Measurements from ENCODE around the gene RALGPS1. TPM values are rescaled to one million over a fixed set of nuclear protein-coding genes. Genes with fewer than 3 reads are reported as not detected.

RALGPS1 gene
- total RNA-seq, 5 donors from 2014 or later (not counting 1 experiment from before 2014, with no cell fraction given), result 7.3 to 13.9 (median 9.4) TPM

DNA sequence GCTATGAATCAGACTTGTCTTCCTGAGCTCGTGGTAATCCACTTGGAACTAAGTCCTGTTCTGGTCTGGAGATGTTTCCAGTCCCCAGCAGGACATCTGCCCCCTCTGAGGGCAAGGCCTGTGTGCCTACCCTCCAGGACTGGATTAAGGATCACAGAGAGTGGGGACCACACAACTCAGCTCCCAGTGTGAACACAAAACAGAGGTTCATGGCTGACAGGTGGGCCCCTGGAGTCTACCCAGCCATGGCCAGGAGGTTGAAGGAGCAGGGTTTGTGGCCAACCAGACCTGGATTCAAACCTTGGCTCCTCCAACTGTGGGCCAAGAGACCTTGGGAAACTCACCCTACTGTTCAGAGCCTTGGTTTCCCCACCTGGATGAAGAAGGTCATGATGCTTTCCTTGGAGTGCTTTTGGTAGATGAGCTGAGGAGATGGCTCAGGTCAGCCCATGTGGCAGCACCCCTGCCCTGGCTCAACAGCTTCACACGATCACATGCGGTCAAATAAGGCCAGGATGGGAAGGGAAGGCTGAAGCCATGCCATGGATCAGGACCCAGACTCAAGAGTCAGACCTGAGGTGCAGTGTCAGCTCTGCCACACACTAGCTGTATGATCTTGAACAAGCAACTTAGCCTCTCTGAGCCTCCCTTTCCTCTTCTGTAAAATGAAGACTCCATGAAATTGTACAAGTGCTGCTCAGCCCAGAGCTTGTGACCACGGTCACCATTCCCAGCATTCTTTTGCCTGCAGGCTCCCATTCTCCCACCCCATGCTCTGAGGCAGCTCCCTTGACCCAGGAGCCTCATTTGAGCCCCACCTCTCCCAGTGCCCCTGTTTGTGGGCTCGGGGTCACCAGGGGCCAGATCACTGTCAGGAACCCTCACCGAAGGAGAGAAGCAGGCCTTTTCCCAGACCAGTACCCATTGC lies 235.1 kb downstream of the RALGPS1 start:
- H3K27ac ChIP-seq (ENCODE audit: low read length), result no peak overlapping the region
- Mint-ChIP-seq H3K9me3 (peaks cover 0 to 3% (median 0%) of the 10 kb centered on the region in 3 donors), H3K27ac (no peak overlapping the region), H3K27me3 (no peaks in the 10 kb centered on the region), H3K4me3 (no peak overlapping the region), H3K4me1 (peaks cover 1 to 10% (median 7%) of the 10 kb centered on the region in 3 donors), H3K36me3 (peaks cover 3% of the 10 kb centered on the region)
- no peaks in the 10 kb centered on the region for H3K9me3 ChIP-seq
- H3K27me3 ChIP-seq (replicated peaks in 1 of 2; ENCODE audit: control insufficient read depth in 2 of 2, extremely low read depth in 1 of 2, insufficient read depth in 2 of 2, low read length in 1 of 2), result peaks cover 0 to 4% of the 10 kb centered on the region in 2 experiments
- ChIA-PET POLR2A (no interaction called here), CTCF (no interaction called here)
- H3K4me3 ChIP-seq (ENCODE audit: control insufficient read depth in 1 of 2, extremely low read depth in 1 of 2, low read length in 1 of 2), result no peak overlapping the region
- no peak for ATAC-seq (replicated peaks in 1 of 4)
- 72% methylated on average over 6 of the region's 6 CpGs for WGBS (ENCODE audit: insufficient coverage)
- peaks cover 0 to 2% of the 10 kb centered on the region in 2 experiments for H3K4me1 ChIP-seq (ENCODE audit: control insufficient read depth in 1 of 2, extremely low read depth in 1 of 2, insufficient read depth in 2 of 2, low read length in 2 of 2)
- no peaks in the 10 kb centered on the region for H3K36me3 ChIP-seq (ENCODE audit: control insufficient read depth in 2 of 2, extremely low read depth in 1 of 2, insufficient read depth in 1 of 2, low read length in 1 of 2)
- DNase-seq, result no peak

DNA sequence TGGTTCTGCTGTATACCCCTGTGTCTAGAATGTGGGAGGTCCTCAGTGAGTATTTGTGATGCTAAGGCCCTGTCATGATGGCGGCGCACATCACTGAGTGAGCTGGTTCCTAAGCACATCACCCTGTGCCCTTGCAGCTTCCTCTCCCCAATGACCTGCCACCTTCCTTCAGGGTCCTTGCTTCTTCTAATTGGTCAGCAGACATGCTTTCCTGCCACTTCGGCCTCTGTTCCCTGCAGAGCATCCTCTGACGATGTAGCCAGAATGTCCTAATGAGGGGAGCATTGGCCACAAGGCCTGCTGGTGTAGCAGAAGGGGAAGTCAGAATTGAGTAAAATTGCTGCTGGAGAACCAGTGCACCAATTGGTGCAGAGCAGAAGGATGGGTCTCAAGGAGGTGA lies 238.9 kb downstream of the RALGPS1 start:
- no peaks in the 10 kb centered on the region for H3K36me3 Mint-ChIP-seq
- POLR2A ChIA-PET, result no interaction called here
- H3K4me3 ChIP-seq (ENCODE audit: control insufficient read depth in 1 of 2, extremely low read depth in 1 of 2, low read length in 1 of 2), result no peak overlapping the region
- peaks cover 0 to 9% of the 10 kb centered on the region in 2 experiments for H3K4me1 ChIP-seq (ENCODE audit: control insufficient read depth in 1 of 2, extremely low read depth in 1 of 2, insufficient read depth in 2 of 2, low read length in 2 of 2)
- H3K27ac Mint-ChIP-seq, result no peak overlapping the region
- H3K36me3 ChIP-seq (ENCODE audit: control insufficient read depth in 2 of 2, extremely low read depth in 1 of 2, insufficient read depth in 1 of 2, low read length in 1 of 2), result no peaks in the 10 kb centered on the region
- no peak overlapping the region for H3K4me3 Mint-ChIP-seq
- DNase-seq (no peak), ATAC-seq (replicated peaks in 1 of 4) (no peak)
- no peaks in the 10 kb centered on the region for H3K27me3 Mint-ChIP-seq
- H3K27ac ChIP-seq (ENCODE audit: low read length), result no peak overlapping the region
- no peaks in the 10 kb centered on the region for H3K9me3 ChIP-seq
- H3K4me1 Mint-ChIP-seq, result peaks cover 6 to 19% (median 12%) of the 10 kb centered on the region in 3 donors
- 94% methylated on average over 2 of the region's 4 CpGs for WGBS (ENCODE audit: insufficient coverage)
- peaks cover 0 to 4% of the 10 kb centered on the region in 2 experiments for H3K27me3 ChIP-seq (replicated peaks in 1 of 2; ENCODE audit: control insufficient read depth in 2 of 2, extremely low read depth in 1 of 2, insufficient read depth in 2 of 2, low read length in 1 of 2)
- CTCF ChIA-PET, result no interaction called here
- H3K9me3 Mint-ChIP-seq, result no peaks in the 10 kb centered on the region

DNA sequence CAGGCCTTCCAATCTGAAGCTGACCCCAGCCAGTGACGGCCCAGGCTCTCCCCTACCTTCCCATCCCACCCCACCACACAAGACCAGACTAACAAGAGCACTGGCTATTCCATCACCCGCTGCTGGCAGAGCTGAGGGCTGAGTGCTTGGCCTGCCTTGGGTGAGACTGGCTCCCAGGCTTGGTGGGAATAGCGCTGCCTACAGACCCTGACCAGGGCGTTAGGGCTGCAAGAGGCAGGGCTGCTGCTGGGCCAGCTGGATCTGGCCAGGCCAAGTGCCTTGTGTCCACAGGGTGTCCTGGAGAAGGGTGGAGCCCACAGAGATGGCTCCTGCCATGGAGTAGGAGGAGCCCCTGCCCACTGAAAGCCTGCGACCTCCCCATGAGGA lies 239.4 kb downstream of the RALGPS1 start:
- H3K36me3 ChIP-seq (ENCODE audit: control insufficient read depth in 2 of 2, extremely low read depth in 1 of 2, insufficient read depth in 1 of 2, low read length in 1 of 2), result no peaks in the 10 kb centered on the region
- H3K27ac Mint-ChIP-seq, result no peak overlapping the region
- ChIA-PET POLR2A (no interaction called here), CTCF (no interaction called here)
- H3K4me1 ChIP-seq (ENCODE audit: control insufficient read depth in 1 of 2, extremely low read depth in 1 of 2, insufficient read depth in 2 of 2, low read length in 2 of 2), result peaks cover 0 to 9% of the 10 kb centered on the region in 2 experiments
- no peaks in the 10 kb centered on the region for H3K9me3 ChIP-seq
- H3K27me3 ChIP-seq (replicated peaks in 1 of 2; ENCODE audit: control insufficient read depth in 2 of 2, extremely low read depth in 1 of 2, insufficient read depth in 2 of 2, low read length in 1 of 2), result peaks cover 0 to 4% of the 10 kb centered on the region in 2 experiments
- no peak overlapping the region for H3K4me3 Mint-ChIP-seq
- no peaks in the 10 kb centered on the region for H3K36me3 Mint-ChIP-seq
- no peaks in the 10 kb centered on the region for H3K27me3 Mint-ChIP-seq
- no peak overlapping the region for H3K4me3 ChIP-seq (ENCODE audit: control insufficient read depth in 1 of 2, extremely low read depth in 1 of 2, low read length in 1 of 2)
- 86% methylated on average over 3 of the region's 5 CpGs for WGBS (ENCODE audit: insufficient coverage)
- no peak for DNase-seq
- no peaks in the 10 kb centered on the region for H3K9me3 Mint-ChIP-seq
- peaks cover 6 to 19% (median 12%) of the 10 kb centered on the region in 3 donors for H3K4me1 Mint-ChIP-seq
- no peak overlapping the region for H3K27ac ChIP-seq (ENCODE audit: low read length)
- ATAC-seq (replicated peaks in 1 of 4), result no peak

DNA sequence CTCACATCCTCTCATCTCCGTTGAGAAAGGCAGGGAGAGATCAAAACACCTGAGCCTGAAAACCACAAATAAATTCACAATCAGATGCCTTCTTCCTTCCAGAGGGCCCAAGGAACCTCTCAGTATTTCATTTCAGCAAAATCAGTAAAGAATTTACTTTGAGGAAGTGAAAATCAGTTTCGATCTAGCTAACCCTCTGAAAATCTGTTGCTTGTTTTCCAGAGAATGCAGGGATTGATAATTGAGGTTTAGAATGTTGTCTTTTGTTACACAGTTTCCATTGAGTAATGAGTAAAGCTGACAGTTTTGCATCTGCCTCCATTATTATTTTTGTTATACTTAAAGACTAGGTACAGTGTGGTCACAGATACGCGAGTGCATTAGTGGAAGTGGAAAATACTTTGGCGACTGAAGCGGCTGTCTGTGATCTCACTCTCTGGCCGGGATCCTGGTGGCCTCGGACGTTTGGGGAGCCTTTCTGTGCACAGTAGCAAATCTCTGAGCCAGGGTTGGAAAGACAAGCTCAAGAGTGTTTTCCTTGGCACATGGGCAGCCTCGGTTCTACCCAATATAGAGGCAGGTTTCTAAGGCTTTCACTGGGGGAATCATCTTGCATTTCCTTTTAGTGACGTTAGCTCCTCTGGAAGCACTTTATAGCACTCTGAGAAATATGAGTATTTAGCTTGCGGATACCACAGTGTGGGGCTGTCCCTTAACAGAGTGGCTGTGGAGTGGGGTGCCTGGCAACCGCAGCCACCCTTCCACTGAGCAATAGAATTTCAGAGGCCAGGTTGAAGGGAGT lies 240.0 kb downstream of the RALGPS1 start:
- no peak for DNase-seq
- Histone ChIP-seq H3K9me3 (no peaks in the 10 kb centered on the region), H3K27ac (ENCODE audit: low read length) (no peak overlapping the region), H3K36me3 (ENCODE audit: control insufficient read depth in 2 of 2, extremely low read depth in 1 of 2, insufficient read depth in 1 of 2, low read length in 1 of 2) (no peaks in the 10 kb centered on the region), H3K4me3 (ENCODE audit: control insufficient read depth in 1 of 2, extremely low read depth in 1 of 2, low read length in 1 of 2) (no peak overlapping the region), H3K4me1 (ENCODE audit: control insufficient read depth in 1 of 2, extremely low read depth in 1 of 2, insufficient read depth in 2 of 2, low read length in 2 of 2) (peaks cover 0 to 9% of the 10 kb centered on the region in 2 experiments), H3K27me3 (replicated peaks in 1 of 2; ENCODE audit: control insufficient read depth in 2 of 2, extremely low read depth in 1 of 2, insufficient read depth in 2 of 2, low read length in 1 of 2) (peaks cover 0 to 4% of the 10 kb centered on the region in 2 experiments)
- ChIA-PET POLR2A (no interaction called here), CTCF (no interaction called here)
- Mint-ChIP-seq H3K27ac (no peak overlapping the region), H3K4me3 (peak overlapping the region in 1 of 3 donors; percentile 31), H3K9me3 (no peaks in the 10 kb centered on the region), H3K27me3 (no peaks in the 10 kb centered on the region), H3K36me3 (no peaks in the 10 kb centered on the region), H3K4me1 (peaks cover 6 to 19% (median 12%) of the 10 kb centered on the region in 3 donors)
- peak in 1 of 4 experiments; percentile 35 for ATAC-seq (replicated peaks in 1 of 4)
- WGBS (ENCODE audit: insufficient coverage), result 35% methylated on average over 9 of the region's 13 CpGs

DNA sequence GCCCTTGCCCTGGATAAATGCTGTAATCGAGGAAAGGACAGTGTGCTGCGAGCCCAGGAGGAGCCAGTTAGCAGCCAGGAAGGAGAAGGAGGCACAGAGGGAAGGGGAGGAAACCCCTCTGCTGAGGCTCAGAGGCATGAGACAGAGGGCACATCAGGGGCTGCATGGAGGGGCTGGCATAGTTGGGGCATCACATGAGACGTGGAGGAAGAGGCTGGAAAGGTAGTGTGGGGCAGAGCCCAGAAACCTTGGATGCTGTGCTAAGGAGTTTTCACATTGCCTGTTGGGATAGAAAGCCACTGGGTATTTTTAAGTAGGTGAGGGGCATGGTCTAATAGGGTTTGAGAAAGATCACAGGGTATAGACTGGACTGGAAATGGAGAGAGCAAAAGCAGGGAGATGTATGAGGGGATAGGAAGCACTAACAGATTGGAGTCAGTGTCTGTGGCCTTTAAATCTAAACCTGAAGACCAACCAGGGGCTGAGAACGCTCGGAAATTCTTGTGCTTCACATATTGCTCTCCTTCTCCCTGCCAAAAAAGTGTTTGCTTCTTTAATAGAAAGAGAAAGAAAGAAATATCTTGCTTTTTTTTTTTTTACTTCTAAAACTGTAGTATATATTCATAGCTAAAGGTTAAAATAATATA lies 240.9 kb downstream of the RALGPS1 start:
- Histone ChIP-seq H3K27ac (ENCODE audit: low read length) (no peak overlapping the region), H3K27me3 (replicated peaks in 1 of 2; ENCODE audit: control insufficient read depth in 2 of 2, extremely low read depth in 1 of 2, insufficient read depth in 2 of 2, low read length in 1 of 2) (peaks cover 0 to 4% of the 10 kb centered on the region in 2 experiments), H3K4me3 (ENCODE audit: control insufficient read depth in 1 of 2, extremely low read depth in 1 of 2, low read length in 1 of 2) (no peak overlapping the region), H3K4me1 (ENCODE audit: control insufficient read depth in 1 of 2, extremely low read depth in 1 of 2, insufficient read depth in 2 of 2, low read length in 2 of 2) (peaks cover 0 to 9% of the 10 kb centered on the region in 2 experiments), H3K9me3 (no peaks in the 10 kb centered on the region), H3K36me3 (ENCODE audit: control insufficient read depth in 2 of 2, extremely low read depth in 1 of 2, insufficient read depth in 1 of 2, low read length in 1 of 2) (no peaks in the 10 kb centered on the region)
- DNase-seq (no peak), ATAC-seq (replicated peaks in 1 of 4) (no peak)
- no peak overlapping the region for H3K27ac Mint-ChIP-seq
- no peaks in the 10 kb centered on the region for H3K27me3 Mint-ChIP-seq
- H3K9me3 Mint-ChIP-seq, result no peaks in the 10 kb centered on the region
- 93% methylated on average over 3 of the region's 5 CpGs for WGBS (ENCODE audit: insufficient coverage)
- H3K4me3 Mint-ChIP-seq, result no peak overlapping the region
- POLR2A ChIA-PET, result no interaction called here
- peaks cover 6 to 19% (median 12%) of the 10 kb centered on the region in 3 donors for H3K4me1 Mint-ChIP-seq
- CTCF ChIA-PET, result interaction anchor here in 1 of 2 donors (0.6 kb wide), 1 partner anchor 21 kb away, joined by 4 read pairs; no protein-coding TSS in a partner anchor
- H3K36me3 Mint-ChIP-seq, result no peaks in the 10 kb centered on the region

DNA sequence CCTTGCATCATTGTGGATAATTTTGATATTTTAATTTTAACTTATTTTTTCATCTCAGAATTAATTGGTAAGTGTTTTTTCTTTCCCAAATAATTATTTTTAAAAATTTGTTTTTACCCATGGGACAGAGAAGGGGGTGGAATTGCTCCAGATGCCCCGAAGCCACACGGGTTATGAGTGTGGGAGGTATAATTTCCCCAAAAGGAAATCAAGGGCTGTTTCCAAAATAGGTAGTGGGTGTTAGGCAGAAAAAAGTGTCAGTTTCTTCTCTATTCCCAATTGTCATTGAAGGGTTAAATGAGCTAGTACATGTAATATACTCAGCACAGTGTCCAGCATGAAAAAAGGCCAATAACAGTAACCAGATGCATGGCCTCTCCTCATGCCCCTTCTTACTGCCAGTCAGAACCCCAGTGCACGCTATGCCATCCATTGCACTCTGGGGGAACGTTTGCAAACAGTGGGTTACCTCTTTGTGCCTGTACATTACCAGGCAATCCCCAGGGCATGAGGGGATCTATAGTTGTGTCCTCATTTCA lies 244.3 kb downstream of the RALGPS1 start:
- no peak overlapping the region for H3K27ac ChIP-seq (ENCODE audit: low read length)
- H3K9me3 Mint-ChIP-seq, result no peaks in the 10 kb centered on the region
- H3K36me3 ChIP-seq (ENCODE audit: control insufficient read depth in 2 of 2, extremely low read depth in 1 of 2, insufficient read depth in 1 of 2, low read length in 1 of 2), result no peaks in the 10 kb centered on the region
- no peak overlapping the region for H3K4me3 Mint-ChIP-seq
- H3K4me3 ChIP-seq (ENCODE audit: control insufficient read depth in 1 of 2, extremely low read depth in 1 of 2, low read length in 1 of 2), result no peak overlapping the region
- ChIA-PET CTCF (no interaction called here), POLR2A (no interaction called here)
- no peaks in the 10 kb centered on the region for H3K36me3 Mint-ChIP-seq
- no peaks in the 10 kb centered on the region for H3K27me3 Mint-ChIP-seq
- peaks cover 0 to 4% of the 10 kb centered on the region in 2 experiments for H3K27me3 ChIP-seq (replicated peaks in 1 of 2; ENCODE audit: control insufficient read depth in 2 of 2, extremely low read depth in 1 of 2, insufficient read depth in 2 of 2, low read length in 1 of 2)
- no peak overlapping the region for H3K27ac Mint-ChIP-seq
- 61% methylated on average over 3 of the region's 4 CpGs for WGBS (ENCODE audit: insufficient coverage)
- DNase-seq (no peak), ATAC-seq (replicated peaks in 1 of 4) (no peak)
- peaks cover 13 to 35% (median 31%) of the 10 kb centered on the region in 3 donors for H3K4me1 Mint-ChIP-seq
- H3K4me1 ChIP-seq (ENCODE audit: control insufficient read depth in 1 of 2, extremely low read depth in 1 of 2, insufficient read depth in 2 of 2, low read length in 2 of 2), result peaks cover 0 to 9% of the 10 kb centered on the region in 2 experiments
- H3K9me3 ChIP-seq, result no peaks in the 10 kb centered on the region
